ENCODE results near the gene MMP20. TPM values are rescaled to one million over a fixed set of nuclear protein-coding genes. Genes with fewer than 3 reads are reported as not detected.
"Not testable (repeated sequence)": the region's sequence is repeated elsewhere in the genome, so short reads cannot be mapped to it uniquely, and the experiment has no call there.

MMP20 gene, protein sequence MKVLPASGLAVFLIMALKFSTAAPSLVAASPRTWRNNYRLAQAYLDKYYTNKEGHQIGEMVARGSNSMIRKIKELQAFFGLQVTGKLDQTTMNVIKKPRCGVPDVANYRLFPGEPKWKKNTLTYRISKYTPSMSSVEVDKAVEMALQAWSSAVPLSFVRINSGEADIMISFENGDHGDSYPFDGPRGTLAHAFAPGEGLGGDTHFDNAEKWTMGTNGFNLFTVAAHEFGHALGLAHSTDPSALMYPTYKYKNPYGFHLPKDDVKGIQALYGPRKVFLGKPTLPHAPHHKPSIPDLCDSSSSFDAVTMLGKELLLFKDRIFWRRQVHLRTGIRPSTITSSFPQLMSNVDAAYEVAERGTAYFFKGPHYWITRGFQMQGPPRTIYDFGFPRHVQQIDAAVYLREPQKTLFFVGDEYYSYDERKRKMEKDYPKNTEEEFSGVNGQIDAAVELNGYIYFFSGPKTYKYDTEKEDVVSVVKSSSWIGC
- polyA plus RNA-seq (ENCODE audit: insufficient read length): not detected

DNA sequence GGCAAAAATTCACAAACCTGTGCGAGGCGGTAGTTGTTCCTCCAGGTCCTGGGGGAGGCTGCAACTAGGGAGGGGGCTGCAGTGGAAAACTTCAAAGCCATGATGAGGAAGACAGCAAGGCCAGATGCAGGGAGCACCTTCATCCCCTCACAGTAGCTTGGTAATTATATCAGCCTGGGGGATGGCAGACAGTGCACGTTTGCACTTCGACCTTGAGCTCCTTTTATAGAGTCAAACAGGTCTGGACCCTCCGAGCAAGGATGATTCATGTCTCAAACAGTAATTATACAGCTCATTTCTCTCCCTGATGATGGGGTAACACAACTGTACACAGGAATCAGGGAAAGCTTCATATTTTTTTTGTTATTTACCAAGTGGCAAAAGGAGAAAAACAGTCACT lies at the start of gene MMP20:
TSS of gene MMP20 (minus strand) at position 156 of the 400 bp plus-strand sequence. CDS start at position 143, 13 bp downstream.
- no peak for DNase-seq

DNA sequence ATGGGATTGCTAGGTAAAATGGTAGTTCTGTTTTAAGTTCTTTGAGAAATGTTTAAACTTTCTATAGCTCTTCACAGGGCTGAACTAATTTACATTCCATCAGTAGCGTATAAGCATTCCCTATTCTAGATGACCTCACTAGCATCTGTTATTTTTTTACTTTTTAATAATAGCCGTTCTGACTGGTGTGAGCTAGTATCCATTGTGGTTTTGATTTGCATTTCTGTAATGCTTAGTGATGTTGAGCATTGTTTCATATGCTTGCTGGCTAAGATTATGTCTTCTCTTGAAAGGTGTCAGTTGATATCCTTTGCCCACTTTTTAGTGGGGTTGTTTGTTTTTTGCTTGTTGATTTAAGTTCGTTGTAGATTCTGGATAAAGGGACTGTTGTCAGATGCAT lies 44.5 kb upstream of the MMP20 start:
- no peak for DNase-seq

DNA sequence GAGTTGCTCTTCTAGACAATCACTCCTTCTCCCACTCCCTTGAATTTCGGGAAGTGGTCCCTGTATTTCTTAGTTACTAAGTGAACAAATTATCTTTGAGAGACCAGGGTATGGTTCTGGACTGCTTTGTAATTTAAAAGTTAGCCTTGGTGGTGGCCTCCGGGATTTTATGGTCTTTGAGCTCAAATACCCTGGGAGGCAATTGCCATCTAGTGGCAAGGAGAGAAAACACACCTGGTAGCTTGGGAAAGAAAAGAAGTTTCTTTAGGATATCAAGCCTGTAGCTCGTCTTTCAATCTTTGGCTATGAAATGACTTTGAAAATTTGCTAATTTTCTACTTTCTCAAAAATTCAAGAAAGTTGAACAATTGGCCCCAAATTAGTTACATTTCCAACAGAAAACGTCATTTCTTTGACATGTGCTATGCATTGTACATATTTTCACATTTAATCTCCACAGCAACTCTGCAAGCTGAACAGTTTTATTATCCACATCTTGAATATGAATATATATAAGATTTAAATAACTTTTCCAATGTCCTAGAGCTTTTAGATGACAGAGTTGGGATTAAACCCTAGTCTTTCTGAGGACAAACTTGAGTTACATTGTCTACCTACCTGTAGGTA lies 41.3 kb upstream of the MMP20 start:
- no peak for DNase-seq

DNA sequence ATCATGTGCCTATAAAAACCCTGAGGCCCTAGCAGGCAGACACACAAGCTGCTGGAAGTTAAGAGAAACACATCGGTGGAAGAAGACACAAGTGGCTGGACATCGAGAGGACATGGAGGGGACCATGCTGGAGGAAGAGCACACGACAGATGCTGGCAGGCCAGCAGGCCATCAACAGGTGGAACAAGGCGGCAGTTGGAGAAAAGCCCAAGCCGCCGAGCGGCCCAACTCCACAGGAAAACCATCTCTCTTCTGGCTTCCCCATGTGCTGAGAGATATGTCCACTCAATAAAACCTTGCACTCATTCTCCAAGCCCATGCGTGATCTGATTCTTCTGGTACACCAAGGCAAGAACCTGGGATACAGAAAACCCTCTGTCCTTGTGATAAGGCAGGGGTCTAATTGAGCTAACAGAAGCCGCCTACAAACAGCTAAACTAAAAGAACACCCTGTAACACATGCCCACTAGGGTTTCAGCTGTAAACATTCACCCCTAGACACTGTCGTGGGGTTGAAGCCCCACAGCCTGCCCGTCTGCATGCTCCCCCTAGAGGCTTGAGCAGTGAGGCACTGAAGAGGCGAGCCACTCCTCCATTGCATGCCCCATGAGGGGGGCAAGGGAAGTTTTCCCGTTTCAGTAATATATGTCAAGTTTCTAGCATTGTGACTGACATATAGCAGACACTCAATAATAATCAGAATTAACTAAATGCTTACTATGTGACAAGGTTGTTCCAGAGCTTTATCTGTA lies 39.0 kb upstream of the MMP20 start:
- DNase-seq: no peak

DNA sequence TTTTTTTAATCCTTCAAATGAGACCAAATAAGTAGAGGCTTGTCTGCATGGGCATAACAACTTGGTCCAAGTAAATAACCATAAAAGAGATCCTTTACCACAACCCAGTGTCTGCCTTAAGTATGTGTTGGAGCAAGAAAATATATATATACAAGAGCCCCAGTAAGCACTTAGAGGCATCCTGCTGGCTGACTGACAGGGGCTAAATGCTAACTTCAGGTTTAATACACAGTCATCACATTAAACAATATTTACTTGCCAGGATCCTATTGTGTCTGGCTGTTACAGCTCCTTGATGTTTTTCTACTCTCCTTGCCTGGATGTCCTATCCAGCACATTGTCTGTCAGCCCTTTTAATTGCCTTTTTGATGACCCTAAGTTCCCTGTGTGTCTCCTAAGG lies 37.5 kb upstream of the MMP20 start:
- DNase-seq: no peak

DNA sequence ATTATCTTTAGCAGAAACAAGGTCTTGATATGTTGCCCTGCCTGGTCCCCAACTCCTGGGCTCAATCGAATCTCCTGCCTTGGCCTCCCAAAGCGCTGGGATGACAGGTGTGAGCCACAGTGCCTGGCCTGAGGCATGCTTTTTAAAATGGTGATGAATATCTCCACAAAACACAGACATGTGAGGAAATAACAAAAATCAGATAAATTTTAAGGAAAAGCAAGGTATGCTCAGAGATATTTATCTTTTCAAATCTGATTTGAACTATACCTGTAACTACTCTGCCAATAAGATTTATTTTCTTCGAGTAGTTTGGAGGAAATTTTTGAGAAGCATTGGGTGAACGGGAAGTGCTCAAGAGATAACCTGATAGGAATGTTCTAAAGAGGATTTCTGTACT lies 35.9 kb upstream of the MMP20 start:
- no peak for DNase-seq

DNA sequence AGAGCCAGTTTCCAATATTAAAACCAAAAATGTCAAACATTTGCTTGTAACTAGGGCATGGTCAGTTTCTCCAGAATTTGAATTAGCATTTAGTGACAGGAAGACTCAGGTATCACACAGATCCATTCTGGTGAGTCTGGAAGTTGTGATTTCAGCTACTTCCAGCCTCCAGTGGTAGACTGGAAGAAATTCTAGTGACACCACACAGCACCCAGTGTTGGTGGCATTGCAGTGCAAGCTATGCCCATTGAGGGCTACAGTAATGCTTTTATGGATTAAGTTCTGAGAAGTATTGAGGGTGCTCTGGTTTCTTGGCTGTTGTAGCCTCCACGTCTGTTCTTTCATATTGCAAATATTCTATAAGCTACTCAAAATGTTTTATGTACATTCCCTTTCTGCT lies 31.4 kb upstream of the MMP20 start:
- DNase-seq: no peak

DNA sequence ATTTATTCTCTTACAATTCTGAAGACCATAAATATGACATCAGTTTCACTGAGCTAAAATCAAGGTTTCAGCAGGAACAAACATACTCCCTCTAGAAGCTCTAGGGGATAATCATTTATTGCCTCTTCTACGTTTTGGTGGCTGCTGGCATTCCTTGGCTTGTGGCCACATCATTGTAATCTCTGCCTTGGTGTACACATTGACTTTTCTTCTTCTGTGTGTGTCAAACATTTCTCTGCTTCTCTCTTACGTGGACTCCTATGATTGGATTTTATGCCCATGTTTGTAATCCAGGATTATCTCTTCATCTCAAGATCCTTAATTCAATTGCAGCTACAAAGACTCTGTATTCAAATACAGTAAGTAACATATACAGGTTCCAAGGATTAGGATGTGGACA lies 30.4 kb upstream of the MMP20 start:
- no peak for DNase-seq

DNA sequence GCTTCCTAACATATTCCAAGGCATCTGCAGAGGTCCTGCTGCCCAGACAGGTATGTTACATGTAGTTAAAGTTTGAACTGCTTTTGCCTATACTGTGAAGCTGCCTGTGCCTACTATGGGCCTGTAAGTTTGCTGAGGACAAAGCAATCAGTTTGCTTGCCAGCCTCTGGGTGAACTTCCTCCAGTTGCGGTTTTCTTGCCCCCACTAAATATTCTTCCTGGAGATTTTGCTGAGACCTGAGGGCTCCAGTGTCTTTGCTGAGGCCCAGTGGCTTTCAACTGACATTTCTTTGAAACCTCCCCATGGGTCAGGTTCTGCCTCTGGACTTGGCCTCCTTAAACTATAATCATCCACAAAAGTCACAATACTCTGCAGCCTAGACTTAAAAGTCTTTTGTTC lies 29.6 kb upstream of the MMP20 start:
- no peak for DNase-seq

DNA sequence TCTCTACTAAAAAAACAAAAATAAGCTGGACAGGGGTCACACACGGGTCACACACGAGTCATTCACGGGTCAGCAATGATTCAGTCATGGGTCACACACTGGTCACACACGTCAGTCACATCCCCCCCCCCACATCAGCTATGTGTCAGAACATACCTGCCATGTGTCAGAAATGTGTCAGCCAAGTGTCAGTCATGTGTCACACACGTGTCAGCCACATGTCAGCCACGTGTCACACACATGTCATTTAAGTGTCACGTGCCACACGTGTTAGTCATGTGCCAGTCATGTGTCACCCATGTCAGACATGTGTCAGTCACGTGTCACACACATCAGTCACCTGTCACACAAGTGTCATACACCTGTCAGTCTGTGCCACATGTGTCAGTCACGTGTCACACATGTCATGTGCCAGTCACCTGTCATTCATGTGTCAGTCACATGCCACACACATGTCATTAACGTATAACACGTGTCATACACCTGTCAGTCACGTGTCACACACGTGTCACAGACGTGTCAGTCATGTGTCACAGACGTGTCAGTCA lies 28.7 kb upstream of the MMP20 start:
- DNase-seq: no peak

DNA sequence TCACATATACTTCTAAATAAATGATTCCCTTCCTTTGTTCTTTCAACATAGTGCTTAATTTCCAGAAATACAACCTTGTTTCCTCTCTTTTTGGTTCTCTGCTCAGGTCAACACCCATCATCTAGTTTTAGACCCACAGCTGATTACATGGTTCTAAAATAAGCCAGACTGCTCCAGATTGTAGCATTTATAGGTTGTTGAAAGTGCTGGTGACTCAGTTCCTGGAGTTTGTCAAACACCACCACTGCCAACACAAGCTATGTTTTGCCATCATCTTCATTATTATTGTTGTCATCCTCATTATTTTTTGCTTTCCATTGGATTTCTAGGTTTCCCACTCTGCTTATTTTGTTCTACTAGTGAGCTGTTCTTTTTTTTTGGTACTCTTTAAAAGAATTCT lies 22.3 kb upstream of the MMP20 start:
- no peak for DNase-seq

DNA sequence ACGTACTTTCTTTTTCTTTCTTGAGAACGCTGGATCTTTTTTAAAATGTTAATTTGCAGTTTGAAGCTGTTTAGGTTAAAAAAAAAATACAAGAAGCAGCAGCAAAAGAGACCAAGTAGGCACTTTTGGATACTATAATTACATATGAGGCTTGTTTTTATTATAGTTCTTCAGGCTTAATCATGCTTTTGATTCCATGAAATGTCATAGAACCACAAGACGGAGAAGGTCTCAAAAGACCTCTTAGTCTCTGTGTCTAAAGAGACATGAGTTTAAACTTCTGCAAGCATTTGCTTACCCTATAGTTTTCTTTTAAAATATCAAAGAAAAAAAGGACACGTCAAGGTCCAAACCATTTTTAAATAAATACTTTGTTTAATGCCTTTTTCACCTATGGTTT lies 18.8 kb upstream of the MMP20 start:
- DNase-seq: no peak

DNA sequence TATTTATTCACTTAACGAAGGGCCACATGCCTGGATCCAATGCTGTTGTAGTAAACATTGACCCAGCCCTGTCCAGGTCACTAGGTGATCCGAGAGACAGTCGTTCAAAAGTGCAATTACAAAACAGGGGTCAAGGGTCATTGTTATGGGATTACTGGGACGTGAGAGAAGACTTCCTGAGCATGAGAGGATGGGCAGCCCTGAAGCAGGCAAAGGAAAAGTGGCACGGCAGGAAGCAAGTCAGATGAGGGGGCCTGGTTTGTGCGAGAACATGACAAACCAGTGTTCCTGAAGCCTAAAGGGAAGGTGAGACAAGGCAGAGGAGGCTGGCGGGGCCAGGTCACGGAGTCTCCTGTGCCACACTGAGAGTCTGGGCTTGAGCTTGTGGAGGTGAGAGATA lies 15.8 kb upstream of the MMP20 start:
- no peak for DNase-seq

DNA sequence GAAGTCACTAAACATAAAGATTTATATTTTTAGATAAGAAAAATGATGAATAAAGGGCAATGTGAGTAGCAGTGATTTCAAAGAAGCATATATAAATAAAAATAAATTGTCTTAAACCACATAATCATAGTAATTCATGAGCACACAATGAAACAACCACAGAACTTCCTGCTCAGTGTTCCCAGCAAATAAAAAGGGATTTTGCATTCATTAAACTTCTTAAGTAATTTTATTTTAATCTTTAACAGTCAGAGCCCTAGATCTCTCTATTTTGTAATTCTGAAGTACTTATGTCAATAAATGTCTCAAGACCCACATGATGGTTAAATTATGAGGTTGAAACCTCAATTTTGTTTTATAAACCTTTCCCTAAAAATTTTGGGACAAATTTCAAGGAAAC lies 14.5 kb upstream of the MMP20 start:
- no peak for DNase-seq

DNA sequence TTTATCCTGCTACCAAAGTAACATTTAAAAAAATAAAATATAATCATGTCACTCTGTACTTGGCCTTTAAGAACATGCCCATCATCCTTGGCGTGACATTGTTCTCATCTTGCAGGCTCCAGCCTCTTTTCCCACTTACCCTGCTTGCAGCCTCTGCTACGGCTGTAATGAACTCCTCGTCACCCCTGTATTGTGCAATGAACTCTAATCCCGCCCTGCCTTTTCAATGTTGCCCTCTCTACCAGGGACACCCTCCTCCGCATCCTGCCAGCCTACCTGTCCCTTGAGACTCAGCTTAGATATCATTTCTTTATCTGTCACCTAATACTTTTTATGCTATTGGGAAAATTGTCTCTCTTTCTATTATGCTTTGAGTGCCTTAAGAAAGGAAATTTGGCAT lies 12.6 kb upstream of the MMP20 start:
- no peak for DNase-seq

DNA sequence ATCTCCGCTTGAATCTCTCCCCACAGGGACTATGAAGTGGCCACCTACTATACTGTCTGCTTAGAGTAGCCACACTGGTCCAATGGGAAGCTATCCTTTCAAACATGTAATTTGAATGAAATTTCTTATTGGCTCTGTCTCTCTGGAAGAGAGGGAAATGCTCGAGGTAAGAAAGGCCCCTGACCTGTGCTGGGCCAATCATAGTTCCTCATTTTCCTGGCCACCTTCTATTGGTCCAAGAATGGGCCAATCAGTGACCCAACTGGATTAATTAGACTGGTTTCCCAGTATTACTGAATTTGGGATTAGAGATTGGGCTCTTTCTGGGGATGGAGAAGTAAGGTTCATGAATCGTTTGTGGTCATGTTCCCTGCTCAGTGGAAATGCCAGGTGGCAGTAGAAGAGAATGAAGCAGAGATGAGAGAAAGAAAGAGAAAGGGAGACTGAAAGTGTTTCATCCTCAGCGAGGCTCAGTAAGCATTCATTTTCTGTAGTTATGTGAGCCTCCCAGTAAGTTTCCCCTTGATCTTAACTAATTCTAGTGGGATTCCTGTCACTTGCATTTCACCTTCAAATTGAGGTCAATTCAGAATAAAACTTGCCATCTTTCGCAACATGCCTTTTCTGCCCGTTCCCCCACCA lies 8.4 kb upstream of the MMP20 start:
- DNase-seq: no peak

DNA sequence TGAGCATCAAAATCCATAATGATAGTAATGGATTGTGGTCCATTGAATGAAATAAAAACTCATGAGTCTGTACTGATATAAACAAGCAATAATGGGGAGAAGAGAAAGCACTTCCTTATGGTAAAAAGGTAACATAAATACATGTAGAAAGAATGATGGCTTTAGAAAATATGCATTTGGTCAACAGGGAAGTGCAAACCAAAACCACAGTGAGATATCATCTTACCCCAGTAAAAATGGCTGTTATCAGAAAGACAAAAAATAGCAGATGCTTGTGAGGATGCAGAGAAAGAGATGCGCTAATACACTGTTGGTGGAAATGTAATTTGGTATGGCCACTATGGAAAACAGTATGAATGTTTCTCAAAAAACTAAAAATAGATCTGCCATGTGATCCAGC lies 6.9 kb upstream of the MMP20 start:
- DNase-seq: no peak

DNA sequence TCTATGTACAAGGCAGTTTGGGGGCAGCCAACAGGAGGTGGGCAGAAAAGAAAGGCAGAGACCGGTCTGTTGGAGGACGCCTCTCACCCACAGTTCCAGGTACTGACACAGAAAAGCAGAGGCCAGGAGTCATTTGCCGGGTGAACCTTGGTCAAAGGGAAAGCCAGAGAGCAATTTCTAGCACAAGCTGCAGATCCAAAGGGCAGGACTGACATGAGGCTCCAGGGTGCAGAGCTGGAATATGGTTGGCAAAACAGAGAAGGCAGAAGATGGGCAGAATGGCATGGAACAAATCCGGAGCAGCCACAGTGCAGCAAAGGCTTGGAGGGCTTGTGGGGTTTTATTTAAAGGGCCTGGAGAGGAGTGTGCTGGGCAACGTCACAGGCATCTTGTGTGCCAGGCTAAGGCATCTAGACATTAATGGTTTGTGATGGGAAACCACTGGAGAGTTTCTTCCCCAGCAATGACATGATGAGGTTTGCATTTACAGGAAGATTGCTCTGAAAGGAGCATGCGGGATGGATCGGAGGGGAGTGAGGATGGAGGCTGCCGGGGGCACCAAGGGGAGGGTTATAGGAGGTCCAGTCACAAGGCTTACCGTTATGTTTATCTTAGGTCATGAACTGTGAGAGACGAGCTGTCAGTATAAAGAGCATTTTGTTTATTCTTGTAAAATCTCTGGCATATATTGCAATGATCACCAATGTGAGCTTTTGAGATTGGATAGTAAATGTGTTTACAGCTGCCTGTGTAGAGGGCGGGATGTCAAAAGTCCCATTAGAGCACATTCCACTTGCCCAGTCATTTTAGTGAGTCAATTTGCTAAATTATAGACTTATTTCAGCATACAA lies 5.7 kb upstream of the MMP20 start:
- DNase-seq: no peak

DNA sequence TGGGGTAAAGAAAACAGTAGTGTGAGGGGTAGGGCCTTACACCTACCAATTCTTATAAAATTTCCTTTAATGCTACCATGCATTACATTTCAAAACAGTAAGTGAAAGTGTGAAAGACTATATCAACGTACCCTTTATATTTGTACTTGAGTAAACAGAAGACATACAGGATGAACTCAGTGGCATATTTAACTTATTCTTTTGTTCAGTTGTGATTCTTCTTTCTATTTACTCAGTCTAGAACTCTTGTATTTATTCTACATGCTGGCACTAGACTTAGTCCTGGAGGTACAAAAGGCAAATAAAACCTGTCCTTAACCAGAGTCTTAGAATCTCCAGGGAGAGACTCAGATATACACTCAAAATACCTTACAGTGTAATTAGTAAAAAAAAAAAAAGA lies 4.8 kb upstream of the MMP20 start:
- not testable (repeated sequence) for DNase-seq

DNA sequence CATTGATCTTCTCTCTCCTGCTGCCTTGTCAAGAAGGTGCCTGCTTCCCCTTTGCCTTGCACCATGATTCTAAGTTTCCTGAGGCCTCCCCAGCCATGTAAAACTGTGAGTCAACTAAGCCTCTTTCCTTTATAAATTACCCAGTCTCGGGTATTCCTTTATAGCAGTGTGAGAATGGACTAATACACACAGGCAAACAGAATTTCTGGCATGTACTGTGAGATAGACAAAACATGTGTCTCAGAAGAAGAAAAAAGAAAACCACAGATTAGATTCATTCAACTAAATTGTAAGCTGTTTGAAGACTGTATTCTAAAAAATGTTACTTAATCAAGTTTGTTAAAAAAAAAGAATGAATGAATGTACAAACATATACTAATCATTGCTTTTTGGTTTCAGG lies 1.5 kb upstream of the MMP20 start:
- DNase-seq: no peak

DNA sequence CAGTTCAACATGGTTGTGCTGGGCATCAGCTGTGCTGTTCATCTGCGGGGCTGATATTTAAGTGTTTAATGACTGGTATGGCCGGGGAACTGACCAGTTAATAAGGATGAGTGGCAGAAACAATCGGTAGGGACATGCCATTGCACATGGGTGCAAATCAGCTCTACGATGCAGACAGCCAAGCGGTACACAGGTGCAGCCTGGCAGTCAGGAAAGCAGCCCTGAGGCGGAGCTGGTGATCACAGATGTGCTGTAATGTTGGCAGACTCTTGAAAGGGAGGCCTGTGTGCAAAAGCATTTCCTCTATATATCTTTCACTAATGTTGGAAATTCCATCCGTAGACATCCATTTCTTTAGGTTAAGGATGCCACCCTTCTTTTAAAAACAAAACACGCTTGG lies 1.1 kb downstream of the MMP20 start:
- DNase-seq: no peak

DNA sequence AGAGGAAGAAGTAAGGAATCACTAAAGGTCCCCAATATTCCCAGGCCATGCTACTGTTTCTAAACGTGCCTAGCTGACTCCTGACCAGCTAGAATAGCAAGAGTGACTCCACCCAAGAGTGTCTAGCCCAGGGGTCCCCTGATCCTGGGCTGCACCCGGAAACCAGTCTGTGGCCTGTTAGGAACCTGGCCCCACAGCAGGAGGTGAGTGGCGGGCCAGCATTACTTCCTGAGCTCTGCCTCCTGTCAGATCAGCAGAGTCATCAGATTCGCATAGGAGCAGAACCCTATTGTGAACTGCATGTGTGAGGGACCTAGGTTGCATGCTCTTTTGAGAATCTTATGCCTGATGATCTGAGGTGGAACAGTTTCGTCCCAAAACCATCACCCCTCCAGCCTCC lies 2.0 kb downstream of the MMP20 start:
- no peak for DNase-seq
